HCT116 (cell line): ENCODE results near the gene CD27. TPM values are rescaled to one million over a fixed set of nuclear protein-coding genes. Genes with fewer than 3 reads are reported as not detected.

Source experiments
- ATAC-seq: fragments of 200-7000 bp; cut with Tn5 transposase; 2 replicates; pipeline ENCODE4 v1.9.1; 2020; ENCODE audit warnings: mild to moderate bottlenecking, moderate library complexity
- BruUV-seq: library from RNA; stranded (reverse); fragments of 400-500 nt; replicated peaks from 2 replicates; lab custom pipeline; 2021; lab: Mats Ljungman, UMichigan
- CTCF ChIA-PET: fragments of 300-600 bp; sonication (Branson Sonifier 250); formaldehyde crosslinking; loops from one replicate; lab custom pipeline; 2021; ENCODE audit warnings: antibody characterized with exemption; lab: Charles Lee
- POLR2A ChIA-PET: fragments of 300-600, 350-600 bp; sonication (Branson Sonifier 250); formaldehyde crosslinking; loops from one replicate; lab custom pipeline; 2021; ENCODE audit warnings: antibody characterized with exemption; lab: Charles Lee
- RAD21 ChIA-PET, 2 experiments: fragments of 300-600 bp; sonication (Branson Sonifier 250); formaldehyde crosslinking; loops; one replicate each; lab custom pipeline; 2023; ENCODE audit warnings: low total read pairs in 2 of 2; ENCODE audit not compliant: uncharacterized antibody in 2 of 2, unreplicated experiment in 2 of 2, low non-redundant PET in 1 of 2; lab: Charles Lee
- DNase-seq: peaks from one replicate; pipeline ENCODE4 v3.0.0-alpha.2; 2010; ENCODE audit warnings: low read depth, low spot score
- H2AFZ ChIP-seq: fragments of 200-600 bp; shearing (Covaris generic), sonication (generic); 2 replicates; pipeline ENCODE4 v1.6.1; 2017; ENCODE audit warnings: low read depth, mixed run types, mixed read lengths, antibody characterized with exemption, low read length; ENCODE audit not compliant: poor library complexity, severe bottlenecking
- H3K27ac ChIP-seq: 2 replicates; pipeline ENCODE4 v1.5.1; 2012; ENCODE audit warnings: low read depth, low read length
- H3K27me3 ChIP-seq: fragments of 200-600 bp; sonication (generic); 2 replicates; pipeline ENCODE4 v1.6.1; 2016; ENCODE audit warnings: mixed run types, low read length, mixed read lengths; ENCODE audit not compliant: insufficient read depth
- H3K36me3 ChIP-seq, 2 experiments: fragments of 200-500 bp in 1 of 2; fragments of 200-600 bp in 1 of 2; sonication (Bioruptor generic) in 1 of 2; sonication (generic) in 1 of 2; 2 replicates each; pipeline versions ENCODE4 v1.5.1 to v1.6.1; 2014 to 2016; ENCODE audit warnings: low read length in 2 of 2, inconsistent platforms in 1 of 2, mixed read lengths in 1 of 2, mixed run types in 1 of 2; ENCODE audit not compliant: insufficient read depth in 2 of 2, control insufficient read depth in 1 of 2
- H3K4me1 ChIP-seq, 2 experiments: fragments of 200-600 bp in 1 of 2; sonication (generic) in 1 of 2; 2 replicates each; pipeline versions ENCODE4 v1.5.1 to v1.6.1; 2012 to 2017; ENCODE audit warnings: low read length in 2 of 2, inconsistent platforms in 1 of 2, mild to moderate bottlenecking in 1 of 2, mixed read lengths in 1 of 2, mixed run types in 1 of 2, moderate library complexity in 1 of 2; ENCODE audit not compliant: insufficient read depth in 2 of 2, control insufficient read depth in 1 of 2
- H3K4me2 ChIP-seq: fragments of 200-600 bp; sonication (generic); 2 replicates; pipeline ENCODE4 v1.6.1; 2017; ENCODE audit warnings: mixed run types, low read length, mixed read lengths
- H3K4me3 ChIP-seq, 2 experiments: fragments of 200-600 bp in 1 of 2; sonication (generic) in 1 of 2; replicated peaks in 1 of 2; 2 replicates each; pipeline ENCODE4 v1.5.1; 2011 to 2016; ENCODE audit warnings: low read length in 2 of 2, control low read depth in 1 of 2, low read depth in 1 of 2, mild to moderate bottlenecking in 1 of 2, mixed read lengths in 1 of 2, mixed run types in 1 of 2
- H3K79me2 ChIP-seq: fragments of 200-600 bp; sonication (generic); 2 replicates; pipeline ENCODE4 v1.6.1; 2017; ENCODE audit warnings: mild to moderate bottlenecking, mixed run types, low read length, moderate library complexity, mixed read lengths; ENCODE audit not compliant: insufficient read depth
- H3K9ac ChIP-seq: fragments of 200-600 bp; sonication (generic); 2 replicates; pipeline ENCODE4 v1.6.1; 2016; ENCODE audit warnings: low read length, mixed read lengths
- H3K9me2 ChIP-seq: fragments of 200-600 bp; sonication (generic), shearing (Covaris generic); 2 replicates; pipeline ENCODE4 v1.6.1; 2017; ENCODE audit warnings: mixed run types, mild to moderate bottlenecking, moderate library complexity; ENCODE audit not compliant: insufficient read depth
- H3K9me3 ChIP-seq, 2 experiments: fragments of 200-500 bp in 1 of 2; fragments of 200-600 bp in 1 of 2; sonication (Bioruptor generic) in 1 of 2; sonication (generic) in 1 of 2; 2 replicates each; pipeline ENCODE4 v1.6.1; 2014 to 2017; ENCODE audit warnings: low read length in 2 of 2, mixed read lengths in 2 of 2, inconsistent platforms in 1 of 2, low read depth in 1 of 2, mild to moderate bottlenecking in 1 of 2, mixed run types in 1 of 2, moderate library complexity in 1 of 2; ENCODE audit not compliant: control insufficient read depth in 1 of 2, insufficient read depth in 1 of 2
- H4K20me1 ChIP-seq: fragments of 200-600 bp; sonication (generic), shearing (Covaris generic); 2 replicates; pipeline ENCODE4 v1.6.1; 2017; ENCODE audit warnings: mixed run types, mild to moderate bottlenecking, moderate library complexity; ENCODE audit not compliant: insufficient read depth
- CBX3 ChIP-seq: IDR thresholded peaks from 2 replicates; pipeline ENCODE4 v1.6.1; 2012; ENCODE audit warnings: low read depth
- EZH2phosphoT487 ChIP-seq: fragments of 200-600 bp; IDR thresholded peaks from 2 replicates; pipeline ENCODE4 v1.6.1; 2018; ENCODE audit warnings: antibody characterized with exemption, borderline replicate concordance
- SP1 ChIP-seq: IDR thresholded peaks from 2 replicates; pipeline ENCODE4 v1.6.1; 2012; ENCODE audit warnings: low read depth
- TCF7L2 ChIP-seq: IDR thresholded peaks from 2 replicates; pipeline ENCODE4 v1.7.0; 2011; ENCODE audit warnings: borderline replicate concordance, inconsistent platforms; ENCODE audit not compliant: insufficient read depth, insufficient read length; ENCODE audit errors: extremely low read depth
- YY1 ChIP-seq: IDR thresholded peaks from 2 replicates; pipeline ENCODE4 v1.6.1; 2011; ENCODE audit warnings: low read length, low read depth, moderate library complexity, mild to moderate bottlenecking; ENCODE audit not compliant: insufficient replicate concordance; ENCODE audit errors: extremely low read depth
- ZFX ChIP-seq: fragments of 450-650 bp; IDR thresholded peaks from 2 replicates; pipeline ENCODE4 v1.6.1; 2017
- intact Hi-C: fragments of 100-400 bp; cut with micrococcal nuclease; formaldehyde crosslinking; loops from 2 replicates; pipeline ENCODE4 v1.10.0; 2022
- total RNA-seq: library from RNA; stranded (reverse); gene quantifications from one replicate; pipeline ENCODE4 v1.2.1, GENCODE V29; 2021; ENCODE audit not compliant: unreplicated experiment
- TF ChIP-seq, protein P1 (sequence below), 3 experiments: fragments of 200-600 bp in 1 of 3; sonication (generic) in 1 of 3; IDR thresholded peaks in 2 of 3; conservative IDR thresholded peaks in 1 of 3; 2 replicates each; pipeline ENCODE4 v1.5.1; 2012 to 2017; ENCODE audit warnings: low read depth in 2 of 3, low read length in 2 of 3, antibody characterized with exemption in 1 of 3, borderline replicate concordance in 1 of 3, control low read depth in 1 of 3, mild to moderate bottlenecking in 1 of 3, mixed read lengths in 1 of 3, mixed run types in 1 of 3, moderate library complexity in 1 of 3; ENCODE audit not compliant: insufficient read depth in 1 of 3
- TF ChIP-seq, protein P2 (sequence below): IDR thresholded peaks from 2 replicates; pipeline ENCODE4 v1.6.1; 2012

Gene CD27
- total RNA-seq, 1 experiment from 2014 or later: 0.25 TPM

DNA sequence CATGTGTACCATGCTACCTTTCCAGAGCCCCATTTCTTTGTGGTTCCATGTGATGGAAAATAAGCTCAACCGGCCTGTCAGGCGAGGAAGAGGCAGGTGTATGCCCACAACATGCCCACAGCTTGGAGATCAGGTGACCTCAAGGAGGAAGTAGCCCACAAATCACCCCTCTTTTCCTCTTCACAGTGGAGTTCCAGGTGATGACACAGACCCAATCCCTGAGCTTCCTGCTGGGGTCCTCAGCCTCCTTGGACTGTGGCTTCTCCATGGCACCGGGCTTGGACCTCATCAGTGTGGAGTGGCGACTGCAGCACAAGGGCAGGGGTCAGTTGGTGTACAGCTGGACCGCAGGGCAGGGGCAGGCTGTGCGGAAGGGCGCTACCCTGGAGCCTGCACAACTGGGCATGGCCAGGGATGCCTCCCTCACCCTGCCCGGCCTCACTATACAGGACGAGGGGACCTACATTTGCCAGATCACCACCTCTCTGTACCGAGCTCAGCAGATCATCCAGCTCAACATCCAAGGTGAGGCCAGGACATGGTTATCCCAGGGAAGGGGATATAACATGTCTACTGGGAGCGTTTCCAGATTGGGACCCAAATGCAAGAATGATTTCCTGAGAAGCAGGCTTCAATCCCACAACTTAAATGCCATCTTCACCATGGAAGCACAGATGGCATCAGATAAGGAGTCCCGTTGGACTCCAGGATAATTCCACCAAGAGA is 12.6 kb downstream of the CD27 start:
- H3K9ac ChIP-seq: no peak overlapping the region
- POLR2A ChIA-PET: interaction anchor here (2.3 kb wide), 1 partner anchor 13 kb away, joined by 8 read pairs; the partner anchor contains the start of gene VAMP1
- ATAC-seq: no peak
- no peaks in the 10 kb centered on the region for H3K79me2 ChIP-seq
- RAD21 ChIA-PET: no interaction called here
- BruUV-seq: no TSS peak
- H3K9me2 ChIP-seq: no peaks in the 10 kb centered on the region
- no peaks in the 10 kb centered on the region for H3K27me3 ChIP-seq
- H3K4me3 ChIP-seq: no peak overlapping the region
- DNase-seq: no peak
- peaks cover 0 to 7% of the 10 kb centered on the region in 2 experiments; a peak in 2 of 4 replicates for H3K36me3 ChIP-seq
- H3K4me1 ChIP-seq: peaks cover 0 to 6% of the 10 kb centered on the region in 2 experiments; a peak in 1 of 4 replicates
- no peaks in the 10 kb centered on the region for H3K9me3 ChIP-seq
- H3K27ac ChIP-seq: no peak overlapping the region
- intact Hi-C loops: no loop called here
- no peak overlapping the region for H3K4me2 ChIP-seq
- no peak overlapping the region for H2AFZ ChIP-seq
- CTCF ChIA-PET: no interaction called here
- no peak for TF ChIP-seq CBX3
- TF ChIP-seq, protein P1, sequence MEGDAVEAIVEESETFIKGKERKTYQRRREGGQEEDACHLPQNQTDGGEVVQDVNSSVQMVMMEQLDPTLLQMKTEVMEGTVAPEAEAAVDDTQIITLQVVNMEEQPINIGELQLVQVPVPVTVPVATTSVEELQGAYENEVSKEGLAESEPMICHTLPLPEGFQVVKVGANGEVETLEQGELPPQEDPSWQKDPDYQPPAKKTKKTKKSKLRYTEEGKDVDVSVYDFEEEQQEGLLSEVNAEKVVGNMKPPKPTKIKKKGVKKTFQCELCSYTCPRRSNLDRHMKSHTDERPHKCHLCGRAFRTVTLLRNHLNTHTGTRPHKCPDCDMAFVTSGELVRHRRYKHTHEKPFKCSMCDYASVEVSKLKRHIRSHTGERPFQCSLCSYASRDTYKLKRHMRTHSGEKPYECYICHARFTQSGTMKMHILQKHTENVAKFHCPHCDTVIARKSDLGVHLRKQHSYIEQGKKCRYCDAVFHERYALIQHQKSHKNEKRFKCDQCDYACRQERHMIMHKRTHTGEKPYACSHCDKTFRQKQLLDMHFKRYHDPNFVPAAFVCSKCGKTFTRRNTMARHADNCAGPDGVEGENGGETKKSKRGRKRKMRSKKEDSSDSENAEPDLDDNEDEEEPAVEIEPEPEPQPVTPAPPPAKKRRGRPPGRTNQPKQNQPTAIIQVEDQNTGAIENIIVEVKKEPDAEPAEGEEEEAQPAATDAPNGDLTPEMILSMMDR (IDR thresholded peaks at IDR 0.05 in 2 of 3, conservative IDR thresholded peaks at IDR 0.05 in 1 of 3; ENCODE audit: borderline replicate concordance in 1 of 3, insufficient read depth in 1 of 3, low read depth in 2 of 3, low read length in 2 of 3): no peak
- no peak for TF ChIP-seq ZFX
- no peak for TF ChIP-seq EZH2phosphoT487
- TF ChIP-seq YY1: no peak
- TF ChIP-seq TCF7L2: no peak
- TF ChIP-seq, protein P2, sequence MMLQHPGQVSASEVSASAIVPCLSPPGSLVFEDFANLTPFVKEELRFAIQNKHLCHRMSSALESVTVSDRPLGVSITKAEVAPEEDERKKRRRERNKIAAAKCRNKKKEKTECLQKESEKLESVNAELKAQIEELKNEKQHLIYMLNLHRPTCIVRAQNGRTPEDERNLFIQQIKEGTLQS: no peak
- no peak for TF ChIP-seq SP1
- no peaks in the 10 kb centered on the region for H4K20me1 ChIP-seq
